ENCODE results near the gene MAGEB18.

MAGEB18 gene

DNA sequence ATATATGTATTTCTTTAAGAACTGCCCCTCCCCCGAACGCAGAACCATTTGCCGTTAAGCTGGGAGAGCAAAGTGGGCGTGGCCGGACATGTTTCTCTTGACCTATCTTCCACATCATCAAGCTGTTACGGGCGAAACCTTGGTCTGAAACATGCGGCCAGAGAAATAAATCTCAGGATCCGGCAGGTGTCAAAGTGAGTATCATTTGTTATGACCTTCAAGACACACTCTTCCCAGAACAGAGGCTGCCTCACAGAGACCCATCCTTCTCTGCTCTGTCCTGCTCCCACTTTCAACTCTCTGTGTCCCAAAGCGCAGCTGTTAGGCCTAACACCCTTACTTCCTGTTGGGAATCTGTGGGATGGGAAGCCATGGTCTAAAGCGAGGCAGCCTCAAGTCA is at the start of gene MAGEB18:
Gene MAGEB18, plus strand, starts transcription at position 70 of the 400 bp plus-strand sequence. CDS start 643 bp downstream, outside the sequence.
- DNase-seq: no peak

GRCh38 chrX:26100421-26100920 is 37.7 kb upstream of the MAGEB18 start:
- no peak for DNase-seq

GRCh38 chrX:26109142-26109541 is 29.0 kb upstream of the MAGEB18 start:
- DNase-seq: no peak

- DNase-seq: no peak
Observed at GRCh38 chrX:26146024-26146423, 7.9 kb downstream of the MAGEB18 start.

- DNase-seq: no peak
Observed at GRCh38 chrX:26160301-26160700, 22.2 kb downstream of the MAGEB18 start, which contains the start of gene MAGEB6B. TSS of gene MAGEB6B (plus strand) at chrX:26160601. CDS start at chrX:26160601, 0 bp downstream.
